GM21515 (cell line): Measurements from ENCODE around the gene CACTIN.

Experiments
- ATAC-seq: cut with Tn5 transposase; IDR thresholded peaks from one replicate; pipeline ENCODE4 v1.9.1; 2021; ENCODE audit not compliant: unreplicated experiment

CACTIN gene

DNA sequence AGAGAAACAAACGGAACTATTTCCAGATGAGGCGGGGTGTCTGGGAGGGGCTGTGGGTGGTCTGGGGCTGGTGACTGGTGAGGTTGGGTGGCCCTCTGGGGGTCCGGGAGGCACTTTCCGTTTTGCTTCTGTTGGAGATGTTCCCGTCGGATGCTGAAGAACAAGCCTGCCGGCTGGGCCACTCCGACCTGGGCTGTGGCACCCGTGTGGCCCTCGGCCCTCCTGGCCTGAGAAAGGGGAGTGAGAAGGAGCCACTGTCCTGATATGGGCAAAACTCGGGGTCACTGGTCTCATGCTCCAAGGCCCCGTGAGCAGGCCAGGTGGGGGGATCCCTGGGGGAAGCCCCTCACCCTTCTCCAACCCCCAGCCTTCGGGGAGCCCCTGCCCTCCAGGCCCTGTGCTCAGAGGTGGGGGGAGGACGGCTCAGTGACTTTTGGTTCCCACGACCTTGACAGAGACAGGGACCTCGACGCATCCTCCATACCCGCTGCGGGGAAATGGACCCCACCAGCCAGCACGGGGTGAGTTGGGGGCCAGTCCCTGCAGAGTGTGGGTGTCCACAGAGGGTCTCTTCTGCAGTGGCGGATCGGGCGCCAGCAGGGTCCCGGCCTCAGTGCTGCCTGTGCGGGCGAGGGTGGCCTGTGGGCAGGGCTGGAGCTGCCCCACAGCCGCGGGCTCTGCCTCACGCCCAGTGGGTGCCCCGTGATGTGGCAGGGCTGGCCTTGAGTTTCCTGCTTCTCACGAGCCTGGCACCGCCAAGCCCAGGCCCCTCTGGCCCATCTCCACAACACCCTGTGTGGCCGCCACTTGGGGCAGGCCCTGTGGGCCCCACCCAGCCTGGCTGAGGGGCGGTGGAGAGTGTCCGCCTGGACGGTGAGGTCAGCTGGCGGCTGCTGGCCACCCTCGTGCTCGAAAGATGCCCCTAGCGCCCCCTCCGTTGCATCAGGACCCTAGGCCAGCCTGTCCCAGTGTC, 15.6 kb downstream of the CACTIN start:
- no peak for ATAC-seq

DNA sequence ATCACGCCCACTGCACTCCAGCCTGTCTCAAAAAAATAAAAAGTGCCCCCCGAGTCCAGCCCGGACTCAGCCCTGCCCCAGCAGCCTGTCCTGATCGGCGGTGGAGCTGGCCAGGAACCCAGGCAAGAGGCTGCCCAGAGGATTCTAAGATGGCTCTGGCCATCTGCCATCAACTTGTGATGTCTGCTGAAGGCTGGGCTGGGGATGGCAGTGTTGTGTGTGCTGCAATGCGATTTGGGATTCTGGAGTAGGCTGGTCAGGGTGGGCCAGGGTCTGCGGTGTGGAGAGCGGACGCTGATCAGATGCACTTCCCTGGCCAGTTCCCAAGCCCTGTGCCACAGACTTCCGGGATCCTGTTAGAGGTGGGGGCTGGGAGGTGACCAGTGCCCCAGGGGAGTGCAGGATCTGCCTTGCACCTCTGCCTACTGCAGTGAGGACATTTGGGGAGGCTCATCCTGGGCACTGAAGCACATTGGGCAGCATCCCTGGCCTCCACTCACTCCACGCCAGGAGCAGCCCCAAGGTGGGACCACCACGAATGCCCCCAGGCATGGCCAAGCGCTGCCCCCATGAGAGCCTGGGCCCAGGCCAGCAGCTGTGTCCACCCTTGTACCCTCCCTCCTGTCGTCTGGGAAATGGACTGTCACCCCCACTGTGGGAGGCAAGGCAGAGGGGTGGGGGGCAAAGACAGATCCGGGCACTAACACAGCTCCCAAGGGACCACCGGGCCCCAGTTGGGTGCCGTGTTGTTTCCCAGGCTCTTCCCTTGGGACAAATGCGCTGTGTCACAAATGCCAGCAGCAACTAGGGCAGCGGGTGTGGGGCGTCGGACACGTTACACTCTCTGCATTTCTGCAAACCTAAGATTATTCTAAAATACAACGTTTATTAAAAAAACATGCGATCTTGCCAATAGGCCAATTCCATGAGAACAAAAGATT, 16.5 kb downstream of the CACTIN start:
- ATAC-seq = no peak

DNA sequence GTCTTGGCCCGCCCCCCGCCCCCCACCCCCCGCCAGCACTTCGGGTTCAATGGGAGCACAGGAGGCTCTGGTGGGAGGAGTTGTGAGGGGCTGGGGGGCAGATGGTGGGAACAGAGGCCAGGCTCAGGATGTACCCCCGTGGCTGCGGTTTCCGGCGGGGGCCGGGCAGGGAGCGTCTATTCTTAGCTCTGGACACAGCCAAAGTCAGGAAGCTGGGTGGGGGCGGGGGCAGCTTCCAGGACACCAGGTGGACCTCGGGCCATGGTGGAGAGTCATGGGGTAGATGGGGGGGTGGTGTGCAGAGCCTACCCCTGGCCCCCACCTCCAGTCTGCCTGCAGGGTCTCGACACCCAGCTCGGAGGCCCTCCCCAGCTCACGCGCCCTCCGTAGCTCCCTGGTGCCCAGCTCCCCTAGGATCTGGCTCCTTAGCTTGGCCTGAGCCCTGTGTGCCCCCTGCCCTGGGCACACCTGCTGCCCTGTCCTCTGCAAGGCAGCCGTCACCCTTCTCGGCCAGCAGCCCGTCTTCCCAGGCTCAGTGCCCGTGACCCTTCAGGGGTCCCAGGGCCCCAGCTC, 17.8 kb downstream of the CACTIN start:
- no peak for ATAC-seq

DNA sequence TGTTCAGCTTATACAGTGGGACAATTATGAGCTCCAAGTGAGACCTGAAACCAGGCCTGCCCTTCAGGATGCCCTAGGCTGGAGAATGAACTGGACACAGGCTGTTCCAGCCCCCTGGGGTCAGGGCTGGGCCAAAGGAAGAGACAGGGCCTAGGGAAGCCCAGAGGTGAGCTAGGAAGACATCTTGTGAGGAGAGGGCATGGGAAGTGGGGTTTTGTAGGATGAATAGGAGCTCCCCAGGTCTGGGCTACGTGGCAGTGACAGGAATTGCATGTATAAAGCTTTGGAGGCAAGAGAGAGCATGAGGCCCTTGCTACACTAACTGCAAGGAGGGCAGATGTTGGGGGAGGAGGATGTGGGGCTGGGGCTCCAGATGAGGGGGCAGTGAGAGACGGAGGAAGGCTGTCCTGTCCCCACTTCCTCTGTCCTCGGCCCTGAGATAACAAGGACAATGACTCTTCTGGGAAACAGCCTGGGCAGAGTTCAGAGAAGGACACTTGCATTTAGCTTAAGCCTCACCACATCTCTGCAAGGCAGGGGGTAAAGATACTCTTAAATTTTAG, 18.4 kb downstream of the CACTIN start:
- no peak for ATAC-seq

GRCh38 chr19:3607303-3608078, 19.1 kb downstream of the CACTIN start:
- no peak for ATAC-seq

DNA sequence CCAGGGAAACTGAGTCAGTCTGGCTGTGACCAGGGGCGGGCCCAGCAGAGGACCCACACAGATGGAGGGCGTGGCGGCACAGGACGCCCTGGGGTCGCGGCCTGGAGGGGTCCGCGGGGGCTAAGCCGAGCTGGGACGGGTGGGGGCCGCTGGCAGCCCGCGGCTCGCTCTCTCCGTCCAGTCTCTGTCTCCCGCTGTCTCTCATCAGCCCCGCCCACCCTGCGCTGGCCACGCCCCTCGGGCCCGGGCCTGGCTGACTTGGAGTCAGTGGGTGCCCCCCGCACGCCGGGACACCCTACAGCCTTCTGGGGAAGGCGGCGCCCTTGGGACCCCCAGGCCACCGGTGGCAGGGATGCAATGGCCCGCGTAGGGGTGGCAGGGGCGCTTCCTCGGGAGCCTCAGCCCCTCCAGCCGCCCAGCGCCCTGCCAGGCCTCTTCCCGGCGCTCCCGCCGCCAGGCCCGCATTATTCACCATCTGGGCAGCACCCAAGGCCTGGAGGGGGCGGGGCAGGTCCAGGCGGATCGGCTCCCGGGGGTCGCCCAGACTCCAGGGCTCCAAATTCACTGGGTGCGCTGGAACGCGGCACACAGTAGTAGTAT, 19.8 kb downstream of the CACTIN start, which contains the start of gene TBXA2R:
Gene TBXA2R (minus strand): TSS at position 186 of the 600 bp plus-strand sequence. CDS start 6,241 bp downstream, outside the sequence.
- ATAC-seq = no peak

- no peak for ATAC-seq
These were observed 20.4 kb downstream of the CACTIN start for GRCh38 chr19:3606174-3606689.

GRCh38 chr19:3605770-3606169, 20.8 kb downstream of the CACTIN start:
- no peak for ATAC-seq

DNA sequence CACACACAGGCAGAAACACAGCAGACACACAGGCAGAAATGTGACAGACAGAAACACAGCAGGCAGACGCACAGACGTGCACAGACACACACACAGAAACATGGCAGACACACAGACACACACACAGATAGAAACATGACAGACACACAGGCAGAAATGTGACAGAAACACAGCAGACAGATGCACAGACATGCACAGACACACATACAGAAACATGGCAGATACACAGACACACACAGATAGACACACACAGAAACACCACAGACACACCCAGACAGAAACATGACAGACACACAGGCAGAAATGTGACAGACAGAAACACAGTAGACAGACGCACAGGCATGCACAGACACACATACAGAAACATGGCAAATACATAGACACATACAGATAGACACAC, 21.2 kb downstream of the CACTIN start:
- no peak for ATAC-seq

DNA sequence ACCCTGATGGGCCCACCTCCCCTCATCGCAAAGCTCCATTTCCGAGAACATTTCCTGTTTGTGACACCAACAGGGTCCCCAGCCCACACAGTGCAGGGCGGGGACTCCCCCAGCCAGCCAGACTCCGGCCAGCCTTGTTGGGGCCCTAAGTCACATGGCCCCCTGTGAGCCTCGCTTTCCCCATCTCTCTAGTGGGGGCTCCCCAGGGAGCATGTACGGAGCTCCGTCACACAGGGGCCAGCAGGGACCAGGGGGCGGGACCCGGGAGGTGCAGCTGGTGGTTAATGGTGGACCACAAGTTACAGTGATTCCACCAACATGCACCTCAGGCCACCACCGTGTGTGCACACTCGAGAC, 21.6 kb downstream of the CACTIN start:
- ATAC-seq = no peak

DNA sequence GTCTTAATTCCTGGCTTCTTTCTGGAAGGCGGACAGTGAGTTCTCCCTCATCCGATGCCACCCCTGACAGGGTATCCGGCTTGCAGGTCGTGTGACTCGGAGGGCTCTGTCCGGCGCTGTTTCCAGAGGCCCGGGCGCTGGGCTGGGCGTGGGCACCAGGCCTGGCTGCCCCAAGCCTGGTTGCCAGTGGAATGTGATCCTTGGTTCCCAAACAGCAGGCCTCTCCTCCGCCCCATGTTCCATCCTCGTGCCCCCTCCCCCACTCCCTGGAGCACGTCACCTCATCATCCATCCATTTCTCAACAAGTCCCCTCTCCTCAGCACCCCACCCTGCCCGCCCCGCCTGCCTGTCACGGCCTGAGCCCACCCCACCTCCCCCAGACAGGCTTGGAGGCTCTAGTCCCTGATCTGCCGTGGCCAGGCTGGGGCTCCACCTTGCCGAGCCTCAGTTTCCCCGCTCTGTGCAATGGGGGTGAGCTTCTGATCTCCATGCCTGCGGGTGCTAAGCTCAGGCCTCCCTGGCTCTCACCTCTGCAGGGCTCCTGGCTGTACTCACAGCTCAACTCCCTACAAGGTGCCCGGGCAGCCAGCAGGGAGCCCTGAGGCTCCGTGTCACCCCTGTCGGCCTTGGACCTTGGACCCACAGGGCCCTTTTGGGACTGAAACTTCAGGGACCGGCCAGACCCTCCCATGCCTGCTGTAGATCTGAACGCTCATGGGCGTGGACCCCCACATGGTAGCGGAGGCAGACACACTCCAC, 22.2 kb downstream of the CACTIN start:
- ATAC-seq = no peak

GRCh38 chr19:3603121-3603811, 23.3 kb downstream of the CACTIN start:
- no peak for ATAC-seq

- no peak for ATAC-seq
These were observed 25.6 kb downstream of the CACTIN start for GRCh38 chr19:3601021-3601420.

DNA sequence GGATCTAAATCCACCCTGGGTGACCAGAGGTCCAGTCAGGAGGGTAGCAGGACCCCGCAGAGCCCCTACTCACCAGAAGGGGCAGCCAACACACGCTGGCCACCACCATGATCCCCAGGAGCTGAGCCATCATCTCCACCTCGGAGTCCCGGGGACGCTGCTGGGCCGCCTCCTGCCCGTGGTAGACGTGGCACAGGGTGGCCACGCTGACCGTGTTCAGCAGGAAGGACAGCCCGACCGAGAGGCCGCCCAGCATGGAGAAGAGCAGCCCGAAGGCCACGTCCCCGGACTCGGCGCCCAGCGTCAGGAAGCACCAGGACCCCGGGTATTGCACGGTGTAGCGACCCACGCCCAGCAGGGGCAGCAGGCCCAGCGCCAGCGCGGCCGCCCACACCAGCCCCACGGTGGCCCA, 26.8 kb downstream of the CACTIN start:
- ATAC-seq = no peak

DNA sequence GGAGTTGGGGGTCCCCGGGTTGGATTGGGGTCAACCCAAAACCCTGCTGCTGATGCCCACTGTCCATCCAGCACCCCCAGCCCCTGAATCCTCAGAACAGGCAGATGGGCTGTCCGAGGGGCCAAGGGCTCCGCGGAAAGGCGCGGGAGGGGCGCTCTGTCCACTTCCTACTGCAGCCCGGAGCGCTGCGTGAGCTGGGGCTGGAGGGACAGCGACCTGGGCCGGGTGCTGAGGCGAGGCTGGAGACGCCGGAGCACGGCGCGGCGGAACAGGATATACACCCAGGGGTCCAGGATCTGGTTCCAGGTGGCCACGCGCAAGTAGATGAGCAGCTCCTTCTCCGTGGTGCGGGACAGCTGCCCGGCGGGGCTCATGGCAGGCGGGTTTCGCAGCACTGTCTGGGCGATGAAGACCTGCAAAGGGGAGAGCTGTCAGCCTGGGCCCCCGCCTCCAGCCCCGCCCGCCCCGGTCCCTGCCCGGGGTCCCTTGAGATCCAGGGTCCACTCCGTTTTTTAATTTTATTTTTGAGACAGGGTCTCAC, 31.0 kb downstream of the CACTIN start:
- no peak for ATAC-seq

GRCh38 chr19:3593156-3593555, 33.4 kb downstream of the CACTIN start:
- ATAC-seq = no peak

DNA sequence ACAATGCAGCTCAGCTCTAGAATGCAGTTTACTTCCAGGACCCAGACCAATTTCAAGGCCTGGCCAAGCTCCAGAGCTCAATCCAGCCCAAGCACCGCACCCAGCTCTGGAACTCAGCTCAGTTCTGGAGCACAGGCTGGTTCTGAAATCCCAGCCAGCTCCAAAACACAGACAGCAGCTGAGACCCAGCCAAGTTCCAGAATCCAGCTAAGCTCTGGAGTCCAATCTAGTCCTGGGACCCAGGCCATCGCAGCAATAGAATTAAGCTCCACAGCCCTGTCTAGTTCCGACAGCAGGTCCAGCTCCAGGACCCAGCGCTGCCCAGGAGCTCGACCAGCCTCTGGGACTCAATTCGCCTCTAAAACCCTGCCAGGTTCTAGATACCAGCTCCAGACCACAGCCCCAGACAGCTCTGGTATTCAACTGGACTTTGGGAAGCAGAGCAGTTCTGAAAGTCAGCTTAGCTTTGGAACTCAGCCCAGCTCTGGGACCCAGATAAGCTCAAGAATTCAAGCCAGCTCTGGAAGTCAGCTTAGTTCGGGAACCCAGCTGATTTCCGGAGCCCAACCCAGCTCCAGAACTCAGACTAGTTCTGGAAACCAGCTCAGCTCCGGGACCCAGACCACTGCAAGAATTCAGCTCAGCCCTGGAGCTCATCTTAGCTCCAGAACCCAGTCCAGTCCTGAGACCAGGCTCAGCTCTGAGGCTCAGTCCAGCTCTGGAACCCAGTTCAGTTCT, 34.5 kb downstream of the CACTIN start:
- no peak for ATAC-seq
